Measurements from ENCODE around the gene PRR30. TPM values are rescaled to one million over a fixed set of nuclear protein-coding genes. Genes with fewer than 3 reads are reported as not detected.
"Not testable (repeated sequence)": the region's sequence is repeated elsewhere in the genome, so short reads cannot be mapped to it uniquely, and the experiment has no call there.

The PRR30 gene
- total RNA-seq, 2 donors from 2014 or later, result 1.1 TPM; not detected in 1

DNA sequence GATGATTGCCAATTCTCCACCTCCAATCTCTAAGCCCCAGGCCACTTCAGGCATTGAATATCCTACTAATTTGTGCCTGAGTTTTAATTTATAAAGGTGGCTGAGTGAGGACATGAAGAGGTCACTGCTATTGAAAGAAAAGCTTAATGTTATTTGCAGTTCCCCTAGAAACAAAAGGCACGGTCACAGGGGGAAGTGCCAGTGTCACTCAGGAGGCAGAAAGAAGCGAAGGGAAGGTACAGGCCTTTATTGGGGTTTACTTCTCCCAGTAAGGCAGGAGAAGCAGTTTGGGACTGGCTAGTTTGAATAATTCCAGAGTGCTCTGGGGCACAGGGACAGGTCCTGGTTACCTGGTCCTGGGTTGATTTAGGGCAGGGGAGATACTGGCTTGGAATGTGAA lies 17.3 kb downstream of the PRR30 start:
- H3K27me3 ChIP-seq (replicated peaks; ENCODE audit: insufficient read depth), result no peaks in the 10 kb centered on the region
- no peak overlapping the region for H3K27ac ChIP-seq
- intact Hi-C loops (cut with DNase I), result loop anchor here (5.0 kb wide), 1 partner anchor 85 kb away; no protein-coding TSS in a partner anchor
- H3K4me1 ChIP-seq (replicated peaks), result peaks cover 3% of the 10 kb centered on the region
- H3K9me3 ChIP-seq, result no peaks in the 10 kb centered on the region
- DNase-seq (ENCODE audit: low spot score), result no peak
- WGBS, result 79% methylated on average over 2 of the region's 2 CpGs
- H3K36me3 ChIP-seq, result no peaks in the 10 kb centered on the region
- no peak overlapping the region for H3K4me3 ChIP-seq
- TF ChIP-seq CTCF (IDR thresholded peaks at IDR 0.05) (no peak), POLR2A (IDR thresholded peaks at IDR 0.05) (no peak), POLR2AphosphoS5 (IDR thresholded peaks at IDR 0.05) (no peak)

- WGBS, result 83% methylated on average over 8 of the region's 8 CpGs
- H3K4me3 ChIP-seq, result peak overlapping the region; percentile 28 to 36
- H3K4me1 ChIP-seq (replicated peaks); intact Hi-C loops (cut with DNase I); H3K27me3 ChIP-seq (replicated peaks; ENCODE audit: insufficient read depth); H3K9me3 ChIP-seq; H3K27ac ChIP-seq; DNase-seq (ENCODE audit: low spot score); H3K36me3 ChIP-seq: not testable (repeated sequence)
Observed at GRCh38 chr2:27119330-27119670, 19.9 kb downstream of the PRR30 start.

DNA sequence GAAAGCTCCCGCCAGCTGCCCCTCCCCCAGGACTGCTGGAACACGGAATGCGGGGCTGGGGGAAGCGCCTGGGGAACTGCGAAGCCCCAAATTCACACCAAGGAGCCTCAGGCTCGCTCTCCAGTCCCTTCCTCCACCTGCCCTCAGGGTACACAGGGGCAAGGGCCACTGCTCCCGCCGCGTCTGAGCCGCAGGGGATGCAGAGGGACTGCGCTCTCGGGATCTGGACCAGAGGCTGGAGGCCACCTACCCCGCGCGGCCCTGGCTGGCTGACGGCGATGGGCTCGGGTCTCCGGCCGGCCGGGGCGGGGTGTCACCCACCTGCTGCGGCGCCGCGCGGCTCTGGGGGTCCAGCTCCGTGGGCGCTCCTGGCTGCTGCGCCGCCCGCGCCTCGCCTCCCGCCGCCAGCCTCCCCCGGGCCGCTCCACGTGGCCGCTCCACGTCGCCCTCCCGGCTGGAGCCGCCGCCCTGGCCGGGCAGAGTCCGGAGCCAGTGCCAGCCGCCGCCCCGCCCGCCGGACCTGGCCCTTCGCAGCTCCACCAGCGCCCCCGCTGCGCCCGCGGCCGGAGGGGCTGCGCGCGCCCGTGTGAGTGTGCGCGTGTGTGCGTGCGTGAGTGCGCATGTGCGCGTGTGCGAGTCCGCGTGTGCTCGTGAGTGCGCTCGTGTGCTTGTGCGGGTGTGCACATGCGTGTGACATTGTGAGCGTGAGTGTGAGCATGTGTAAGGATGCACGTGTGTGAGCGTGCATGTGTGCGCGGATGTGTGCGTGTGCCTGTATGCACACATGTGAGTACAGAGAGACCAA lies 20.5 kb downstream of the PRR30 start, which contains the start of gene CGREF1:
TSS of gene CGREF1 (minus strand) at position 604 of the 805 bp plus-strand sequence. CDS start 14,762 bp downstream, outside the sequence.
- Histone ChIP-seq H3K9me3 (no peaks in the 10 kb centered on the region), H3K36me3 (no peaks in the 10 kb centered on the region), H3K4me1 (replicated peaks) (peaks cover 3% of the 10 kb centered on the region), H3K27ac (no peak within 1 kb of the TSS), H3K4me3 (peak within 1 kb of the TSS; percentile 28 to 36), H3K27me3 (replicated peaks; ENCODE audit: insufficient read depth) (no peaks in the 10 kb centered on the region)
- intact Hi-C loops (cut with DNase I), result no loop called here
- 6% methylated on average over 29 of the region's 84 CpGs for WGBS
- no peak for TF ChIP-seq POLR2AphosphoS5 (IDR thresholded peaks at IDR 0.05)
- no peak for TF ChIP-seq CTCF (IDR thresholded peaks at IDR 0.05)
- TF ChIP-seq POLR2A (IDR thresholded peaks at IDR 0.05), result no peak
- DNase-seq (ENCODE audit: low spot score), result no peak

DNA sequence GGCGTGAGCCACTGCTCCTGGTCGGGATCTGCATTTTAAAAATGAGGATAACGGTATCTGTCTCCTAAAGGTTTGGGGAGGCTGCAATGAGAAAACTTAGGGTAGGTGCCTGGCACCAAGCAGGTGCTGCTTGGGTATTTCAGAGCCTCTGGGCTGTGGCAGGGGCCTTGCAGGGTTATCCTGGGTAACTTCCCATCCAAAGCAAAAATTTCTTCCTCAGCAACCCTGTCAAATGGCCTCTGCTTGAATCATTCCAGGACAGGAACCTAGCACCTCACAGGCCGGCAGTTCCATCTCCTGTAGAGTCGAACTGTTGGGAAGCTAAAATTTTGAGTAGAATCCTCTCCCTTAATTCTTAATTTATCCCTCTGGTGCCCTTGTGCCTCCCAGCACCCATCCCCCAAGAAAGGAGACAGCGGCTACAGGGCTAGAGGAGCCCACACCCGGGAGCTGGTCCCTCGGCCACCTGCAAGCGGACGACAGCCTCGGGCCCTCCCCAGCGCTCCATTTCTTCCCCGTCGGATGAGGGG lies 21.1 kb downstream of the PRR30 start:
- Histone ChIP-seq H3K27me3 (replicated peaks; ENCODE audit: insufficient read depth) (no peaks in the 10 kb centered on the region), H3K4me3 (peak overlapping the region; percentile 28 to 36), H3K9me3 (no peaks in the 10 kb centered on the region), H3K27ac (no peak overlapping the region), H3K36me3 (no peaks in the 10 kb centered on the region), H3K4me1 (replicated peaks) (peaks cover 3% of the 10 kb centered on the region)
- WGBS, result 25% methylated on average over 14 of the region's 14 CpGs
- no peak for DNase-seq (ENCODE audit: low spot score)
- TF ChIP-seq POLR2AphosphoS5 (IDR thresholded peaks at IDR 0.05) (no peak), CTCF (IDR thresholded peaks at IDR 0.05) (no peak), POLR2A (IDR thresholded peaks at IDR 0.05) (no peak)
- intact Hi-C loops (cut with DNase I), result no loop called here

DNA sequence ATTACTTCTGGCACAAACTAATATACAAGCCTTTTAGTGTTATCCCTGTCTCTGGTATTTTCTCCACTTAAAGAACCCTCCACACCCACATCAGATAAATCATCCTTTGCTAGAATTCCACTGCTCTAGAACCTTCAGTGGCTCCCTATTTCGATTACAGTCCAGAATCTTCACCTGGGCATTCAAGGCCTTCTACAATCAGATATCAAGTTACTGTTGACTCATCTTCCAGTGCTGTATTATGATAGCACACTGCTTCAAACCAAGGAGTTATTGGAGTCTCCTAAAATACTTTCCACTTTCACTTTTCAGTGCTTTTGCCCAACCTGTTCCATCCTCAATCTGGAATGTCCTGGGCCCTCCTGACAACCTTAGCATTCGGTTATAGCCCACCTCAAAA lies 23.7 kb downstream of the PRR30 start:
- 69% methylated on average over 2 of the region's 2 CpGs for WGBS
- TF ChIP-seq CTCF (IDR thresholded peaks at IDR 0.05) (no peak), POLR2A (IDR thresholded peaks at IDR 0.05) (no peak), POLR2AphosphoS5 (IDR thresholded peaks at IDR 0.05) (no peak)
- DNase-seq (ENCODE audit: low spot score), result no peak
- H3K4me1 ChIP-seq (replicated peaks), result peaks cover 3% of the 10 kb centered on the region
- no peak overlapping the region for H3K4me3 ChIP-seq
- no peaks in the 10 kb centered on the region for H3K9me3 ChIP-seq
- H3K27ac ChIP-seq, result no peak overlapping the region
- intact Hi-C loops (cut with DNase I), result no loop called here
- no peaks in the 10 kb centered on the region for H3K27me3 ChIP-seq (replicated peaks; ENCODE audit: insufficient read depth)
- no peaks in the 10 kb centered on the region for H3K36me3 ChIP-seq

GRCh38 chr2:27111392-27112078 lies 27.7 kb downstream of the PRR30 start:
- H3K27ac ChIP-seq; H3K27me3 ChIP-seq (replicated peaks; ENCODE audit: insufficient read depth); DNase-seq (ENCODE audit: low spot score); H3K4me3 ChIP-seq; H3K36me3 ChIP-seq; H3K4me1 ChIP-seq (replicated peaks); H3K9me3 ChIP-seq; intact Hi-C loops (cut with DNase I): not testable (repeated sequence)
- WGBS, result 96% methylated on average over 44 of the region's 49 CpGs

- intact Hi-C loops (cut with DNase I), result not testable (repeated sequence)
Observed at GRCh38 chr2:27110603-27111352, 28.4 kb downstream of the PRR30 start.

More at GRCh38 chr2:27110603-27111352, 28.4 kb downstream of the PRR30 start:
- H3K9me3 ChIP-seq; H3K27me3 ChIP-seq (replicated peaks; ENCODE audit: insufficient read depth); H3K4me3 ChIP-seq; DNase-seq (ENCODE audit: low spot score); H3K36me3 ChIP-seq; H3K4me1 ChIP-seq (replicated peaks); H3K27ac ChIP-seq: not testable (repeated sequence)
- 69% methylated on average over 24 of the region's 24 CpGs for WGBS
